ENCODE results near the gene GPR156. TPM values are rescaled to one million over a fixed set of nuclear protein-coding genes. Genes with fewer than 3 reads are reported as not detected.

GPR156 gene
- total and polyA plus RNA-seq, 4 donors: 0.42 to 0.49 TPM; not detected in 2

DNA sequence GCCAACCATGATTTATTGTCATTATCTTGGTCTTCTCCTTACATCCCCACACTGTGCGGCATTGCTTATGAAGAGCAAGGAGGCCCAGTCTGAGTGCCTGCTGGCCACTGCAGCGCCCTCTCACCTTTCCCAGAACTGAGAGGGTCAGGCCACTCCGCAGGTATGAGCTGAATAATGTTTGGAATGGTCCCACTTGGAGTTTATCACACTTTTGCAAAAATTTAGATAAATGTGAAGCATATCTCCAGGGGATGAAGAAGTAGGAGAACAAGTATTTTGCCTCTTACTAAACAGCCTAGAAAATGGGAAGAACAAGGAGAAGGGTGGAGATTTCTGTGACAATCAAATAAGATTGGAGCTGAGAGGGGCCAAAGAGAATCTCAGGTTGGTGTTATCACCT lies 116.4 kb downstream of the GPR156 start:
- H3K27ac ChIP-seq (ENCODE audit: low read depth in 1 of 2, low read length in 2 of 2): no peak overlapping the region
- intact Hi-C loops (cut with DNase I): no loop called here
- peaks cover 0 to 3% of the 10 kb centered on the region in 2 donors for H3K4me1 ChIP-seq (ENCODE audit: control insufficient read depth in 1 of 2, insufficient read depth in 2 of 2, low read length in 2 of 2)
- WGBS, 2 donors: 95% methylated on average over 3 of the region's 3 CpGs
- H3K9me3 ChIP-seq (ENCODE audit: control insufficient read depth, low read length): no peaks in the 10 kb centered on the region
- no peak for DNase-seq
- H3K36me3 ChIP-seq (ENCODE audit: control insufficient read depth in 1 of 2, insufficient read depth in 2 of 2, low read length in 1 of 2): no peaks in the 10 kb centered on the region
- no peak overlapping the region for H3K4me3 ChIP-seq (ENCODE audit: low read length in 2 of 2)
- no peaks in the 10 kb centered on the region for H3K27me3 ChIP-seq (ENCODE audit: control insufficient read depth in 1 of 2, insufficient read depth in 2 of 2, low read length in 1 of 2)
- ATAC-seq (ENCODE audit: low FRiP score): no peak

DNA sequence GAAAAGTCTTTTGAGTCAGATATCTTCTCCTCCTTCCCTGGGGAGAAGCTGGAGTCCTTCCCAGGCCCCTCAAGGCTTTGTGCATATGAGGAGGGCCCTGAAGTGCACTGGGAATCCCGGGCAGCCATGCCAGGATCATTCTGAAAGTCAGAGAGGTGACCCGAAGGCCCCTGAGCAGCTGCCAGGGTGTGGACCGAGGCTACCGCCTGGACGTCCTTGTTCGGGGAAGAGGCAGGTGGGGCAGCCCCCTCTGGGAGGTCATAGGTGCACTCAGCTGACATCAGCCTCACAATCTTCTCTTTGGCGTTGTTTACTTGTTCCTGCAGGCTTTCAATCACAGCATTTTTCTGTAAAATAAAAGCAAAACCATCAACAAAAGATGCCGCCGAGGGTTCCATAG lies 117.0 kb downstream of the GPR156 start:
- Histone ChIP-seq H3K9me3 (ENCODE audit: control insufficient read depth, low read length) (no peaks in the 10 kb centered on the region), H3K4me3 (ENCODE audit: low read length in 2 of 2) (no peak overlapping the region), H3K27me3 (ENCODE audit: control insufficient read depth in 1 of 2, insufficient read depth in 2 of 2, low read length in 1 of 2) (no peaks in the 10 kb centered on the region), H3K27ac (ENCODE audit: low read depth in 1 of 2, low read length in 2 of 2) (no peak overlapping the region), H3K4me1 (ENCODE audit: control insufficient read depth in 1 of 2, insufficient read depth in 2 of 2, low read length in 2 of 2) (peaks cover 0 to 3% of the 10 kb centered on the region in 2 donors), H3K36me3 (ENCODE audit: control insufficient read depth in 1 of 2, insufficient read depth in 2 of 2, low read length in 1 of 2) (no peaks in the 10 kb centered on the region)
- intact Hi-C loops (cut with DNase I): no loop called here
- 92 to 93% methylated on average over 9 of the region's 9 CpGs for WGBS, 2 donors
- ATAC-seq (ENCODE audit: low FRiP score) (no peak), DNase-seq (no peak)

DNA sequence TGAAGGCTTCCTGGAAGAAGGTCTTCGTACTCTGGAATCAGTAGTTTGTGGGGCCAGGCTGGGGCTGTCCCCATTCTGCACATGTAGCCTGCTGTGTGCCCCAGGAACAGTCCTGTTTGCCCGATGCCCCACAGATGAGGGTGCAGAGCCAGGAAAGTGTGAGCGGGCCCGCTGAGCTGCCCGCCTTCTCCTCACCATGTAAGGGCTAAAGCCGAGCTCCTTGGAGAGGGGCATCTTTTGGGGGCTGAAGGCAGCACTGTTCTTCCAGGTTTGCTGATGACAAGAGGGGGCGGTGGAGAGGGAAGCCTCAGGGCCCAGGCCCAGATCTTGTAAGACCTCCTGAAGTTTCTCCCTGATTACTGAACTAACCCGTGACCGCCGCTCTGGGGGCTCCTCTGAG lies 117.5 kb downstream of the GPR156 start:
- intact Hi-C loops (cut with DNase I): no loop called here
- 86 to 87% methylated on average over 10 of the region's 10 CpGs for WGBS, 2 donors
- H3K27me3 ChIP-seq (ENCODE audit: control insufficient read depth in 1 of 2, insufficient read depth in 2 of 2, low read length in 1 of 2): no peaks in the 10 kb centered on the region
- no peak overlapping the region for H3K4me3 ChIP-seq (ENCODE audit: low read length in 2 of 2)
- no peak overlapping the region for H3K27ac ChIP-seq (ENCODE audit: low read depth in 1 of 2, low read length in 2 of 2)
- no peak for DNase-seq
- no peaks in the 10 kb centered on the region for H3K9me3 ChIP-seq (ENCODE audit: control insufficient read depth, low read length)
- H3K4me1 ChIP-seq (ENCODE audit: control insufficient read depth in 1 of 2, insufficient read depth in 2 of 2, low read length in 2 of 2): peaks cover 0 to 3% of the 10 kb centered on the region in 2 donors
- no peak for ATAC-seq (ENCODE audit: low FRiP score)
- H3K36me3 ChIP-seq (ENCODE audit: control insufficient read depth in 1 of 2, insufficient read depth in 2 of 2, low read length in 1 of 2): no peaks in the 10 kb centered on the region

DNA sequence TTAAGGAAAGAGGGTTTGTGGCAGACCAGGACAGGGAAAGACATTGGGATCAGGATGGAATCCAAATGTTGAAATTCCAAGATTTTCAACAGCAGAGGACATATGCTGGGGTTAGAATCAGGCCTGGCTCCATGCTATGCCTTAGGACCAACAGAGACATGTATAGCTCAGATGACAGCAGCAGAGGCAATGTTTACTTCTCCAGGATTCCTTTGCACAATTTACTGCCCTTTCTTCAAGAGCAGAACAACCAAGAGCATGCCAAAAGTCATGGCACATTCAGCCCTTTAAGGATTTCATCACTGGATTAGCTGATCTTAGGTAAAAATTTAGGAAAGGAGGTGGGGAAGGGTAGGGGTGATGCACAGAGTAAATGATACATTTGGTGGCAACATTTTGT lies 121.2 kb downstream of the GPR156 start:
- intact Hi-C loops (cut with DNase I): loop anchor here in 1 of 2 donors (5.0 kb wide), 1 partner anchor 67 kb away; no protein-coding TSS in a partner anchor
- Histone ChIP-seq H3K27me3 (ENCODE audit: control insufficient read depth in 1 of 2, insufficient read depth in 2 of 2, low read length in 1 of 2) (no peaks in the 10 kb centered on the region), H3K27ac (ENCODE audit: low read depth in 1 of 2, low read length in 2 of 2) (no peak overlapping the region), H3K4me1 (ENCODE audit: control insufficient read depth in 1 of 2, insufficient read depth in 2 of 2, low read length in 2 of 2) (peaks cover 2 to 3% of the 10 kb centered on the region in 2 donors), H3K4me3 (ENCODE audit: low read length in 2 of 2) (no peak overlapping the region), H3K36me3 (ENCODE audit: control insufficient read depth in 1 of 2, insufficient read depth in 2 of 2, low read length in 1 of 2) (no peaks in the 10 kb centered on the region), H3K9me3 (ENCODE audit: control insufficient read depth, low read length) (no peaks in the 10 kb centered on the region)
- no peak for ATAC-seq (ENCODE audit: low FRiP score)
- DNase-seq: no peak

DNA sequence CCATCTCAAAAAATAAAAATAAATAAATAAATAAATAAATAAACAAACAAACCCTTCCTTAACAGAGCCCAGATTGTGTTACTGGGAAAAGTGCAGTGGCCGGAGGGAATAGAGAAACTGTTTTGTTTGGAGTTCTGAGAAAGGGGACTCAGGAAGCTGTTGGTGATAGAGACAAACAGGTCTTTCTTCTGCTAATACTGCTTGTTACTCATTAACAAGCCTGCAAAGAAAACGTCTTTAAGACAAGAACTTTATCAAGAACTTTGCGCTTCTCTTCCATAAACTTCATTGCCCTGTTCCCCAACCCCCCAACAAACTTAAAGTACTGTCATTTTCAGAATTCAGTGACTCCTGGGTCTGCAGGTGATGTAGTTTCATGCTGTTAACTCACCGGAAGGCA lies 122.0 kb downstream of the GPR156 start:
- H3K27me3 ChIP-seq (ENCODE audit: control insufficient read depth in 1 of 2, insufficient read depth in 2 of 2, low read length in 1 of 2): no peaks in the 10 kb centered on the region
- peaks cover 2 to 3% of the 10 kb centered on the region in 2 donors for H3K4me1 ChIP-seq (ENCODE audit: control insufficient read depth in 1 of 2, insufficient read depth in 2 of 2, low read length in 2 of 2)
- ATAC-seq (ENCODE audit: low FRiP score): no peak
- no peaks in the 10 kb centered on the region for H3K36me3 ChIP-seq (ENCODE audit: control insufficient read depth in 1 of 2, insufficient read depth in 2 of 2, low read length in 1 of 2)
- intact Hi-C loops (cut with DNase I): loop anchor here in 1 of 2 donors (5.0 kb wide), 1 partner anchor 66 kb away; no protein-coding TSS in a partner anchor
- no peaks in the 10 kb centered on the region for H3K9me3 ChIP-seq (ENCODE audit: control insufficient read depth, low read length)
- DNase-seq: no peak
- 89% methylated on average over 4 of the region's 4 CpGs for WGBS, 2 donors
- H3K27ac ChIP-seq (ENCODE audit: low read depth in 1 of 2, low read length in 2 of 2): no peak overlapping the region
- H3K4me3 ChIP-seq (ENCODE audit: low read length in 2 of 2): no peak overlapping the region

DNA sequence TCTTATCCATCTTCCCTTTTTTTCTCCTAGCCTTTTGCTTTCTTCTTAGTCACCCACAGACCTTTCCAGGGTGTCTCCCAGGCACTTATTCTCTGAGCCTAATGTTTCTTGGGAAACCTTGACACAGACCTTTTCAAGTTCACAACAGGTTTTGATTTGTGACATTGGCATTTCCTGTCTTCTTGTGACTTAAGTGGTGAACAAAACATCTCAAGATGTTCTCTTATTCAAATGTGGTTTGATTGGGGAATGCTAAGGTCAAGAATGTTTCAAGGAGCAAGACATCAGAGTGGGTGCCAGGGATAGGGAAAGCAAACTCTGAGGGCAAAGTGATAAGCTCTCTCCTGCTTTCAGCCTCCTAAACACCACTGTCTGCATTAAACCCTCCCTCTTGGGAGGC lies 122.6 kb downstream of the GPR156 start:
- intact Hi-C loops (cut with DNase I): loop anchor here in 1 of 2 donors (5.0 kb wide), 1 partner anchor 65 kb away; no protein-coding TSS in a partner anchor
- Histone ChIP-seq H3K27ac (ENCODE audit: low read depth in 1 of 2, low read length in 2 of 2) (no peak overlapping the region), H3K27me3 (ENCODE audit: control insufficient read depth in 1 of 2, insufficient read depth in 2 of 2, low read length in 1 of 2) (no peaks in the 10 kb centered on the region), H3K36me3 (ENCODE audit: control insufficient read depth in 1 of 2, insufficient read depth in 2 of 2, low read length in 1 of 2) (no peaks in the 10 kb centered on the region), H3K4me3 (ENCODE audit: low read length in 2 of 2) (no peak overlapping the region), H3K9me3 (ENCODE audit: control insufficient read depth, low read length) (no peaks in the 10 kb centered on the region), H3K4me1 (ENCODE audit: control insufficient read depth in 1 of 2, insufficient read depth in 2 of 2, low read length in 2 of 2) (peaks cover 2 to 3% of the 10 kb centered on the region in 2 donors)
- DNase-seq (no peak), ATAC-seq (ENCODE audit: low FRiP score) (no peak)

DNA sequence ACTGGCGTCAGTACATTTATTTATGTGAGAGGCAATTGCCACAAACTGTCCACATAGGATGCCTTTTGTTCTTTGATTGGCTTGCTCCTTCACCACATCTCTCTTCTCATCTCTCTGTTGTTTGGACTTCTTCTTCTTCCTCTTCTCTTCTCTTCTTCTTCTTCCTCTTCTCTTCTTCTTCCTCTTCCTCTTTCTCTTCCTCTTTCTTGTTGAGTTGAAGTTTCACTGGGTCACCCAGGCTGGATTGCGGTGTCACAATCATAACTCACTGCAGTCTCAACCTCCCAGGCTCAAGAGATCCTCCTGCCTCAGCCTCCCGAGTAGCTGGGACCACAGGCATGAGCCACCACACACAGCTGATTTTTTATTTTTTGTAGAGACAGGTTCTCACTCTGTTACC lies 123.1 kb downstream of the GPR156 start:
- ATAC-seq (ENCODE audit: low FRiP score) (no peak), DNase-seq (no peak)
- Histone ChIP-seq H3K4me3 (ENCODE audit: low read length in 2 of 2) (no peak overlapping the region), H3K4me1 (ENCODE audit: control insufficient read depth in 1 of 2, insufficient read depth in 2 of 2, low read length in 2 of 2) (peaks cover 2 to 3% of the 10 kb centered on the region in 2 donors), H3K9me3 (ENCODE audit: control insufficient read depth, low read length) (no peaks in the 10 kb centered on the region), H3K27me3 (ENCODE audit: control insufficient read depth in 1 of 2, insufficient read depth in 2 of 2, low read length in 1 of 2) (no peaks in the 10 kb centered on the region), H3K27ac (ENCODE audit: low read depth in 1 of 2, low read length in 2 of 2) (no peak overlapping the region), H3K36me3 (ENCODE audit: control insufficient read depth in 1 of 2, insufficient read depth in 2 of 2, low read length in 1 of 2) (no peaks in the 10 kb centered on the region)
- intact Hi-C loops (cut with DNase I): loop anchor here in 1 of 2 donors (5.0 kb wide), 1 partner anchor 65 kb away; no protein-coding TSS in a partner anchor
- 89 to 93% methylated on average over 3 of the region's 3 CpGs for WGBS, 2 donors

DNA sequence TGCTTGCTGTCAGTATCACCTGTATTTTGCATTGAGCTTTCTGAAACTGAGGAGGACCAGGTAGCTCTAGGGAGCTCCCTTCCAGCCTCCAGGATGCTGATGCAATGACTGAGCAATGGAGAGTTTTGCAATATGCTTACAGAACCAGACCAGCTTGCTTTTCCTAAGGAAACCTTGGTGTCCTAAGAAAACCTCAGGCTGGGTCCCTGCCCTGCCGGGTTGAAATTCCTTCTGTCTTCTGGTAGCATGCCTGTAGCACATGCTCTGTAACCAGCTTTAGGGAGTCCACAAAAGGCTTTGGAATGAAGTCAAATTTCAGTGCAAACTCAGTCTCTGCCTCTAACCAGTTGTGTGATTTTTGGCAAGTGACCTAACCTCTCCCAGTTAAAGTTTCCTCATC lies 125.0 kb downstream of the GPR156 start:
- no peaks in the 10 kb centered on the region for H3K9me3 ChIP-seq (ENCODE audit: control insufficient read depth, low read length)
- H3K4me1 ChIP-seq (ENCODE audit: control insufficient read depth in 1 of 2, insufficient read depth in 2 of 2, low read length in 2 of 2): peaks cover 2 to 3% of the 10 kb centered on the region in 2 donors
- 0 to 3% methylated on average over 1 of the region's 1 CpG for WGBS, 2 donors
- no peak overlapping the region for H3K4me3 ChIP-seq (ENCODE audit: low read length in 2 of 2)
- H3K36me3 ChIP-seq (ENCODE audit: control insufficient read depth in 1 of 2, insufficient read depth in 2 of 2, low read length in 1 of 2): no peaks in the 10 kb centered on the region
- DNase-seq (peak in 1 of 2 donors; percentile 78), ATAC-seq (ENCODE audit: low FRiP score) (peak; percentile 92)
- H3K27me3 ChIP-seq (ENCODE audit: control insufficient read depth in 1 of 2, insufficient read depth in 2 of 2, low read length in 1 of 2): no peaks in the 10 kb centered on the region
- intact Hi-C loops (cut with DNase I): loop anchor here in 1 of 2 donors (5.0 kb wide), 1 partner anchor 63 kb away; no protein-coding TSS in a partner anchor
- peak overlapping the region in 1 of 2 donors; percentile 79 for H3K27ac ChIP-seq (ENCODE audit: low read depth in 1 of 2, low read length in 2 of 2)

DNA sequence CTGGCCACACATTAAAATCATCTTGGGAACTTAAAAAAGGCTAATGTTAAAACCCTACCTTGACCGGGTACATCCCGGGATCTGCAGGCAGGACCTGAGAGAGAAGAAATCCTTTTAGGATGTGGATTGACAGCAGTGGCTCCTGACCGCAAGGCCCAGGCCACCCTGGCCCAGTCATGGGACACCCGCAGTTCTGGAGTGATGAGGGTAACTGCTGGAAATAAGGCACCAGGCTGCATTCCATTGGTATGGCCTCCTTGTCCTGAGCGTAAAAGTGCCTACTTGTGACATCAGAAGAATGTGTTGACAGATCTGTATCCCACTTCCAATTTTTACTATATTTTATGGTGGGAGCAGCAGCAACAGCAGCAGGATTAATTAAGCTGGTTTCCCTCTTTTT lies 127.3 kb downstream of the GPR156 start:
- no peaks in the 10 kb centered on the region for H3K36me3 ChIP-seq (ENCODE audit: control insufficient read depth in 1 of 2, insufficient read depth in 2 of 2, low read length in 1 of 2)
- no peak overlapping the region for H3K27ac ChIP-seq (ENCODE audit: low read depth in 1 of 2, low read length in 2 of 2)
- ATAC-seq (ENCODE audit: low FRiP score): no peak
- no peaks in the 10 kb centered on the region for H3K27me3 ChIP-seq (ENCODE audit: control insufficient read depth in 1 of 2, insufficient read depth in 2 of 2, low read length in 1 of 2)
- no peak for DNase-seq
- no peak overlapping the region for H3K4me3 ChIP-seq (ENCODE audit: low read length in 2 of 2)
- 96% methylated on average over 5 of the region's 5 CpGs for WGBS, 2 donors
- intact Hi-C loops (cut with DNase I): no loop called here
- H3K4me1 ChIP-seq (ENCODE audit: control insufficient read depth in 1 of 2, insufficient read depth in 2 of 2, low read length in 2 of 2): peaks cover 2 to 3% of the 10 kb centered on the region in 2 donors
- no peaks in the 10 kb centered on the region for H3K9me3 ChIP-seq (ENCODE audit: control insufficient read depth, low read length)
